Psoas muscle (tissue), 8 donors: ENCODE measurements around the gene CHODL. TPM values are rescaled to one million over a fixed set of nuclear protein-coding genes. Genes with fewer than 3 reads are reported as not detected.

ENCODE experiments used
- ATAC-seq, 4 donors: fragments of 200-7000 bp; cut with Tn5 transposase; one replicate each; pipeline ENCODE4 v1.9.1; 2020; ENCODE audit warnings: moderate library complexity in 3 of 4, mild to moderate bottlenecking in 2 of 4
- DNase-seq, 2 donors: peaks; one replicate each; pipeline ENCODE4 v3.0.0-alpha.2; 2020
- H3K27ac ChIP-seq: fragments of 200-600 bp; one replicate; pipeline ENCODE4 v1.8.0; 2022
- H3K27me3 ChIP-seq, 3 donors: fragments of 200-600 bp in 1 of 3; one replicate each; pipeline versions ENCODE4 v1.6.1 to v1.8.0; 2013 to 2022; ENCODE audit warnings: low read length in 2 of 3, mild to moderate bottlenecking in 2 of 3, moderate library complexity in 1 of 3; ENCODE audit not compliant: insufficient read depth in 3 of 3
- H3K36me3 ChIP-seq, 2 donors: fragments of 200-600 bp in 1 of 2; one replicate each; pipeline versions ENCODE4 v1.6.1 to v1.8.0; 2013 to 2022; ENCODE audit warnings: low read depth in 1 of 2, mild to moderate bottlenecking in 1 of 2, moderate library complexity in 1 of 2; ENCODE audit not compliant: insufficient read depth in 1 of 2
- H3K4me1 ChIP-seq: fragments of 200-600 bp; one replicate; pipeline ENCODE4 v1.8.0; 2022
- H3K4me3 ChIP-seq: fragments of 200-600 bp; one replicate; pipeline ENCODE4 v1.8.0; 2022; ENCODE audit warnings: mild to moderate bottlenecking
- H3K9me3 ChIP-seq: fragments of 200-600 bp; one replicate; pipeline ENCODE4 v1.8.0; 2022
- CTCF ChIP-seq: fragments of 200-600 bp; IDR thresholded peaks from one replicate; pipeline ENCODE4 v1.8.0; 2022; ENCODE audit warnings: antibody characterized with exemption
- WGBS, 3 donors: extraction: QIAGEN DNeasy Blood & Tissue Kit; methylation state at CpG; one replicate each; pipeline versions ENCODE4 v1.1.6 to v1.1.7; 2013; 5-methylcytosine and 5-hydroxymethylcytosine counted together
- intact Hi-C, 2 donors: fragments of 100-400 bp; cut with DNase I; formaldehyde crosslinking; loops; one replicate each; pipeline versions ENCODE4 v1.11.0 to v1.14.2; 2022
- polyA plus RNA-seq, 3 donors: library from polyadenylated mRNA; stranded (reverse); fragments of 200-250 nt; gene quantifications; one replicate each; pipeline ENCODE4 v1.2.3, GENCODE V29; 2013
- total RNA-seq, 4 donors: library from RNA; stranded (reverse); fragmentation: NEBNext Ultra II Directional in 2 of 4; extraction: Animal tissue kit (Norgen Biotek cat#: 25700) in 2 of 4; gene quantifications; one replicate each; pipeline versions ENCODE4 v1.2.1 to v1.2.4, GENCODE V29; 2021 to 2023
- donor health status: healthy with polysubstance abuse.
- donor health status: DM: no; HTN: no; CAD: no; lungs with moderate emphysema.
- donor health status: Bipolar disorder and iron deficiency.
- donor health status: healthy.
- donor health status: DM: yes; HTN: yes; CAD: no.
- donor health status: DM: no; HTN: no; CAD: no.
- donor health status: DM: no; HTN: no; CAD: no.
- donor health status: DM: yes; HTN: yes; CAD: no.

CHODL gene
- total and polyA plus RNA-seq, 7 donors, result 0.34 to 1.0 (median 0.51) TPM

- Histone ChIP-seq H3K4me1 (no peaks in the 10 kb centered on the region), H3K9me3 (no peaks in the 10 kb centered on the region), H3K36me3 (no peaks in the 10 kb centered on the region), H3K4me3 (no peak overlapping the region), H3K27ac (no peak overlapping the region), H3K27me3 (no peaks in the 10 kb centered on the region)
- no peak for TF ChIP-seq CTCF
- intact Hi-C loops, result no loop called here
- 70 to 78% (median 78%) methylated on average over 2 of the region's 2 CpGs for WGBS, 3 donors
- DNase-seq (no peak), ATAC-seq (no peak)
Observed at GRCh38 chr21:18289876-18290275, 45.2 kb downstream of the CHODL start.

DNA sequence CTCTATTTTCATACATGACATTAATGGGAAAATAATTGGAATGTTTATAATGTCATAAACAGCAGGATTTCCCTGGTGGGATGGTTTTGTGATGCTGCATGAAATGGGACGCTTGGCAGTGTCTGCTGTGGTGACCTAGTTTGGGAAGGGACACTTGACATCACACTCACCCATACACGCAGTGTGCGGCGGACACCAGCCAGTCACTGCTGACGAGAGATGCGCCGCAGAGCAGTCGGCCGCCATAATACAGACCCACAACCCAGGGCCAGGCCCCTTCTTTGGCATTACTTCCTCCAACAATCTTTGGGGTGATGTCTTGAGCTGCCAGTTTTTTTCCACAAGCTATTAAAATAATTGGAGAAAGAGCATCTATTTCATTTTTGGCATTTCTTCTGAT is 49.5 kb downstream of the CHODL start:
- Histone ChIP-seq H3K4me1 (no peaks in the 10 kb centered on the region), H3K27me3 (no peaks in the 10 kb centered on the region), H3K27ac (no peak overlapping the region), H3K9me3 (no peaks in the 10 kb centered on the region), H3K4me3 (no peak overlapping the region), H3K36me3 (no peaks in the 10 kb centered on the region)
- 85 to 90% (median 86%) methylated on average over 9 of the region's 9 CpGs for WGBS, 3 donors
- intact Hi-C loops, result no loop called here
- DNase-seq (peak in 1 of 2 donors; percentile 42), ATAC-seq (no peak)
- no peak for TF ChIP-seq CTCF

DNA sequence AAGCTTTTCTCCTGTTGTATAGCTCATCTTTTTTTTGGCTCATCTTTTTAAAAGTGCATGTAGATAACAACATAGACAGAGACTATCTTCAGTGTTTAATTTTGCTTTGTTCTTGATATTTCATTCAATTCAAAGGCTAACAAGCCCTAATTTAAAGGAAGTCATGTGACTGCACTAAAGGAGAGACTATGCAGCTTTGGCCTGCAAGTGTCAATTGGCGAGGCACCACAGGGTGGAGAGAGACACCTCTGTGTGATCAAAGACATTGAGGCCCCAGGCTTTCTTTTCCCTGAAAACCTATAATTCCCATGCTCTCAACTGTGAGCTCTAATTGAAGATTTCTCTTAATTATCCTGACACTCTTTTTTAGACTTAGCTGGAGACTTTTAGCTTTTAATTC is 53.6 kb downstream of the CHODL start:
- no peaks in the 10 kb centered on the region for H3K4me1 ChIP-seq
- TF ChIP-seq CTCF, result no peak
- no peak overlapping the region for H3K4me3 ChIP-seq
- 74 to 89% (median 77%) methylated on average over 1 of the region's 1 CpG for WGBS, 3 donors
- DNase-seq, result no peak
- no peaks in the 10 kb centered on the region for H3K36me3 ChIP-seq
- H3K27ac ChIP-seq, result no peak overlapping the region
- intact Hi-C loops, result no loop called here
- ATAC-seq, result no peak
- no peaks in the 10 kb centered on the region for H3K27me3 ChIP-seq
- no peaks in the 10 kb centered on the region for H3K9me3 ChIP-seq

Other genes with a start within 250 kb of the CHODL start
- not detected for gene TMPRSS15, start 159.0 kb downstream of the CHODL start, total RNA-seq
- under 1 TPM in 1 of 3 donors, not detected in 2; 0.04 TPM for gene TMPRSS15, start 159.0 kb downstream of the CHODL start, polyA plus RNA-seq